Endothelial cell (in vitro differentiated cells): Measurements from ENCODE around the gene OR10Z1. TPM values are rescaled to one million over a fixed set of nuclear protein-coding genes. Genes with fewer than 3 reads are reported as not detected.

Experiments used
- DNase-seq: peaks from one replicate; pipeline ENCODE4 v3.0.0; 2021; ENCODE audit warnings: low spot score
- H3K27ac Mint-ChIP-seq: one replicate; pipeline ENCODE4 v1.8.0; 2021; ENCODE audit warnings: mixed read lengths, inconsistent platforms; ENCODE audit not compliant: unreplicated experiment
- H3K27me3 Mint-ChIP-seq: one replicate; pipeline ENCODE4 v1.8.0; 2021; ENCODE audit warnings: mild to moderate bottlenecking, moderate library complexity, mixed read lengths, inconsistent platforms; ENCODE audit not compliant: unreplicated experiment
- H3K36me3 Mint-ChIP-seq: one replicate; pipeline ENCODE4 v1.8.0; 2021; ENCODE audit warnings: mild to moderate bottlenecking, low read depth, mixed read lengths, inconsistent platforms; ENCODE audit not compliant: unreplicated experiment
- H3K4me1 Mint-ChIP-seq: one replicate; pipeline ENCODE4 v1.8.0; 2021; ENCODE audit warnings: mild to moderate bottlenecking, mixed read lengths, inconsistent platforms; ENCODE audit not compliant: unreplicated experiment
- H3K4me3 Mint-ChIP-seq: one replicate; pipeline ENCODE4 v1.8.0; 2021; ENCODE audit warnings: mild to moderate bottlenecking, mixed read lengths, inconsistent platforms; ENCODE audit not compliant: unreplicated experiment
- H3K9me3 Mint-ChIP-seq: one replicate; pipeline ENCODE4 v1.8.0; 2021; ENCODE audit warnings: mixed read lengths, inconsistent platforms; ENCODE audit not compliant: unreplicated experiment
- total RNA-seq: library from RNA; stranded (reverse); fragmentation: NEBNext Ultra II Directional; extraction: Animal tissue kit (Norgen Biotek cat#: 25700); gene quantifications from one replicate; pipeline ENCODE4 v1.2.1, GENCODE V29; 2021; ENCODE audit not compliant: unreplicated experiment
- TF ChIP-seq, protein P1 (sequence below): fragments of 200-600 bp; sonication (generic); IDR thresholded peaks from one replicate; pipeline ENCODE4 v1.5.0; 2021; ENCODE audit warnings: antibody characterized with exemption; ENCODE audit not compliant: unreplicated experiment

OR10Z1 gene
- total RNA-seq, 1 donor from 2014 or later = not detected

DNA sequence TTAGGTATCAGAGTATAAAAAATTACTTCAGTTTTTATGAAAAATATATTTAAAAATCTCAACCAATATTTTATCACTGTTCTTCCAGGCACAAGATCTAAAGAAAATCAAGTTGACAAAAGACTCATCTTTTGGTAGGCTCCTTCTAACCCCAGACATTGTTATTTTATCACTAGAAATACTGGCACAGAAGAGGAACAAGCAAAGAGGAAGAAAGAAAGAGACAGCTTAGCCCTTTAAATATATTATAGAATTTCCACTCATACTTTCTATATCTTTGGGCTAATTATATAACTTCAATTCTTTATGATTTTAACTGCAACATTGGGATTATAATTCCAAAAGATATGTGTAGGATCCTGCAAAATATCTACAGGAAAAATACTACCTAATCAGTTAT is 49.0 kb downstream of the OR10Z1 start:
- TF ChIP-seq, protein P1, sequence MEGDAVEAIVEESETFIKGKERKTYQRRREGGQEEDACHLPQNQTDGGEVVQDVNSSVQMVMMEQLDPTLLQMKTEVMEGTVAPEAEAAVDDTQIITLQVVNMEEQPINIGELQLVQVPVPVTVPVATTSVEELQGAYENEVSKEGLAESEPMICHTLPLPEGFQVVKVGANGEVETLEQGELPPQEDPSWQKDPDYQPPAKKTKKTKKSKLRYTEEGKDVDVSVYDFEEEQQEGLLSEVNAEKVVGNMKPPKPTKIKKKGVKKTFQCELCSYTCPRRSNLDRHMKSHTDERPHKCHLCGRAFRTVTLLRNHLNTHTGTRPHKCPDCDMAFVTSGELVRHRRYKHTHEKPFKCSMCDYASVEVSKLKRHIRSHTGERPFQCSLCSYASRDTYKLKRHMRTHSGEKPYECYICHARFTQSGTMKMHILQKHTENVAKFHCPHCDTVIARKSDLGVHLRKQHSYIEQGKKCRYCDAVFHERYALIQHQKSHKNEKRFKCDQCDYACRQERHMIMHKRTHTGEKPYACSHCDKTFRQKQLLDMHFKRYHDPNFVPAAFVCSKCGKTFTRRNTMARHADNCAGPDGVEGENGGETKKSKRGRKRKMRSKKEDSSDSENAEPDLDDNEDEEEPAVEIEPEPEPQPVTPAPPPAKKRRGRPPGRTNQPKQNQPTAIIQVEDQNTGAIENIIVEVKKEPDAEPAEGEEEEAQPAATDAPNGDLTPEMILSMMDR = no peak
- Mint-ChIP-seq H3K4me1 (peaks cover 25% of the 10 kb centered on the region), H3K27me3 (no peaks in the 10 kb centered on the region), H3K4me3 (no peak overlapping the region), H3K9me3 (no peaks in the 10 kb centered on the region), H3K27ac (peak overlapping the region; percentile 16), H3K36me3 (no peaks in the 10 kb centered on the region)
- DNase-seq = no peak

DNA sequence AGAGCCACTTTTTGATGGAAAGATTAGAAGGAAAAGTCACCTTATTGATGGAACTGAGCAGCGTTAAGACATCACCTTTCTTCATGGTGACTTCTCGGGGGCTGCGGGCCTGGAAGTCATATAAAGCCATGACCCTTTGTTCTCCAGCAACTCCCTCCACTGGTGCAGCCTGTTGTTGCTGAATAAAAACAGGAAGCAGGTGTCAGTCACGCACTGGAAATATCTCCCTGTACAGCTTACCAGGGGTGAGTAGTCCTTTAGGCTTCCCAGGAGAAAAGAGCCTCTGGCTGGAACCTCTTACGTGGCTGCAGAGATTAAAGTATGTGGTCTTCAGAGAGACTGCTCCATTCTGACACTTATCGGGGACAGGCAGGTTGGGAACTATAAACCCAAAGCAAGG is 49.5 kb downstream of the OR10Z1 start:
- Mint-ChIP-seq H3K4me1 (peaks cover 25% of the 10 kb centered on the region), H3K9me3 (no peaks in the 10 kb centered on the region), H3K4me3 (peak overlapping the region; percentile 45), H3K36me3 (no peaks in the 10 kb centered on the region), H3K27ac (peak overlapping the region; percentile 92), H3K27me3 (no peaks in the 10 kb centered on the region)
- TF ChIP-seq, protein P1 = no peak
- DNase-seq = peak; percentile 27

Other genes with a start within 250 kb of the OR10Z1 start
- gene OR10T2, start 205.8 kb upstream of the OR10Z1 start, total RNA-seq = not detected
- not detected for gene OR10K2, start 179.0 kb upstream of the OR10Z1 start, total RNA-seq
- gene OR10K1, start 143.4 kb upstream of the OR10Z1 start, total RNA-seq = not detected
- not detected for gene OR10R2, start 133.0 kb upstream of the OR10Z1 start, total RNA-seq
- gene OR6Y1, start 50.9 kb upstream of the OR10Z1 start, total RNA-seq = not detected
- not detected for gene OR6P1, start 34.7 kb upstream of the OR10Z1 start, total RNA-seq
- gene OR10X1, start 25.4 kb upstream of the OR10Z1 start, total RNA-seq = not detected
- gene SPTA1, start 81.4 kb downstream of the OR10Z1 start, total RNA-seq = 6.1 TPM
- not detected for gene OR6K2, start 95.4 kb downstream of the OR10Z1 start, total RNA-seq
- not detected for gene OR6K3, start 115.5 kb downstream of the OR10Z1 start, total RNA-seq
- gene OR6K6, start 149.5 kb downstream of the OR10Z1 start, total RNA-seq = not detected
- gene OR6N1, start 166.9 kb downstream of the OR10Z1 start, total RNA-seq = not detected
- not detected for gene OR6N2, start 175.9 kb downstream of the OR10Z1 start, total RNA-seq
- not detected for gene MNDA, start 226.1 kb downstream of the OR10Z1 start, total RNA-seq